OCI-LY3 (cell line): ENCODE results near the gene DOK5.

ENCODE experiments used
- CTCF ChIP-seq: fragments of 200-600, 300-600 bp; sonication (generic); IDR thresholded peaks from 2 replicates; pipeline ENCODE4 v1.5.1; 2014; ENCODE audit warnings: antibody characterized with exemption, low read length, low read depth
- EZH2phosphoT487 ChIP-seq: fragments of 200-600 bp; shearing (Covaris generic); IDR thresholded peaks from 2 replicates; pipeline ENCODE4 v1.6.1; 2018; ENCODE audit warnings: antibody characterized with exemption, mixed run types, low read depth

GRCh38 chr20:54661265-54661664 is 185.9 kb downstream of the DOK5 start:
- TF ChIP-seq CTCF (no peak), EZH2phosphoT487 (no peak)
